Lung (tissue), 12 donors: ENCODE data around the gene INSRR. TPM values are rescaled to one million over a fixed set of nuclear protein-coding genes. Genes with fewer than 3 reads are reported as not detected.

Experiments
- ATAC-seq: fragments of 200-7000 bp; cut with Tn5 transposase; one replicate; pipeline ENCODE4 v1.9.1; 2020; ENCODE audit warnings: moderate number of reproducible peaks; ENCODE audit not compliant: insufficient read depth, low FRiP score
- DNase-seq, 3 donors: peaks; one replicate each; pipeline ENCODE4 v3.0.0-alpha.2; 2013 to 2017
- H3K27ac ChIP-seq, 2 donors: one replicate each; pipeline ENCODE4 v1.5.1; 2013; ENCODE audit warnings: mild to moderate bottlenecking in 2 of 2, moderate library complexity in 2 of 2, control low read depth in 1 of 2, inconsistent platforms in 1 of 2, low read depth in 1 of 2, low read length in 1 of 2
- H3K27me3 ChIP-seq, 3 donors: one replicate each; pipeline ENCODE4 v1.5.1; 2013; ENCODE audit warnings: low read length in 2 of 3; ENCODE audit not compliant: control insufficient read depth in 3 of 3, insufficient read depth in 3 of 3
- H3K36me3 ChIP-seq, 4 donors: one replicate each; pipeline ENCODE4 v1.5.1; 2013; ENCODE audit warnings: low read length in 4 of 4, mild to moderate bottlenecking in 1 of 4, moderate library complexity in 1 of 4; ENCODE audit not compliant: control insufficient read depth in 4 of 4, insufficient read depth in 4 of 4
- H3K4me1 ChIP-seq, 5 donors: one replicate each; pipeline ENCODE4 v1.5.1; 2013; ENCODE audit warnings: low read length in 5 of 5, mild to moderate bottlenecking in 2 of 5, moderate library complexity in 1 of 5; ENCODE audit not compliant: control insufficient read depth in 5 of 5, insufficient read depth in 5 of 5
- H3K4me3 ChIP-seq: one replicate; pipeline ENCODE4 v1.5.1; 2013; ENCODE audit warnings: mild to moderate bottlenecking, control low read depth, moderate library complexity
- H3K9ac ChIP-seq, 2 donors: one replicate each; pipeline ENCODE4 v1.5.1; 2013; ENCODE audit warnings: low read length in 2 of 2, control low read depth in 1 of 2; ENCODE audit not compliant: insufficient read depth in 1 of 2
- H3K9me3 ChIP-seq, 4 donors: one replicate each; pipeline ENCODE4 v1.5.1; 2013; ENCODE audit warnings: low read length in 3 of 4, mild to moderate bottlenecking in 1 of 4, moderate library complexity in 1 of 4; ENCODE audit not compliant: control insufficient read depth in 4 of 4, insufficient read depth in 3 of 4
- CTCF ChIP-seq: IDR thresholded peaks from 2 replicates; pipeline ENCODE4 v1.5.1; 2012; ENCODE audit warnings: mild to moderate bottlenecking; ENCODE audit errors: control extremely low read depth, extremely low read depth
- WGBS, 2 donors: extraction: QIAGEN DNeasy Blood & Tissue Kit; methylation state at CpG; one replicate each; pipeline ENCODE4 v1.1.7; 2013; 5-methylcytosine and 5-hydroxymethylcytosine counted together
- polyA plus RNA-seq, 2 donors: library from polyadenylated mRNA; stranded (reverse); fragments of 200-250 nt; gene quantifications; one replicate each; pipeline ENCODE4 v1.2.1, GENCODE V29; 2013
- total RNA-seq, 2 donors: library from RNA; depleted of rRNA in 1 of 2; stranded (reverse); fragments of >200 nt in 1 of 2; gene quantifications; one replicate each; pipeline ENCODE4 v1.2.1, GENCODE V29; 2014 to 2021
- donor health status: control.
- donor health status: control.
- donor health status: Bipolar disorder and iron deficiency.
- donor health status: healthy.
- donor health status: DM: yes; HTN: yes; CAD: no.

The INSRR gene
- total and polyA plus RNA-seq, 4 donors, result not detected

DNA sequence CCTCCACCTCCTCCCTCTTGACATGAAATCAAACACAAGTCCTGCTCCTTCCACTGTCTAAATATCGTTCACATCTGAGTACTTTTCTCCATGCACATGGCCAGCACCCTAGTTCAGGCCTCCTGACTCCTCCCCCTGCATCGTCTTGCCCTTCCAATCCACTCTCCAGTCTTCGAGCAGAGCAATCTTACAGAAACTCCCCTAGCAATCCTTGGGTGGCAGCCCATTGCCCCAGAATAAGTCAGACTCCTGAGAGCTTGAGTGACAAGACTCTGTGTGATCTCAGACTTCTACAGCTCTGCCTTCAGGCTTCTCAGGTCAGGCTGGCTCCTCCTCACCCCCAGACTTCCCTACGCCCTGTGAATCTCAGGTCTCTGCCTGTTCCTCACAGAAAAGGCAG is 47.7 kb downstream of the INSRR start:
- Histone ChIP-seq H3K9me3 (peaks cover 0 to 2% (median 0%) of the 10 kb centered on the region in 4 donors), H3K9ac (no peak overlapping the region), H3K27ac (no peak overlapping the region), H3K4me3 (no peak overlapping the region), H3K27me3 (no peaks in the 10 kb centered on the region), H3K36me3 (no peaks in the 10 kb centered on the region), H3K4me1 (peaks cover 0 to 28% (median 10%) of the 10 kb centered on the region in 5 donors)
- TF ChIP-seq CTCF, result no peak
- 73 to 74% methylated on average over 4 of the region's 4 CpGs for WGBS, 2 donors
- DNase-seq, result no peak
- no peak for ATAC-seq

- WGBS, 2 donors, result 88 to 94% methylated on average over 7 of the region's 7 CpGs
Measured at GRCh38 chr1:156809711-156810366, 49.1 kb downstream of the INSRR start.

GRCh38 chr1:156809281-156809680 is 49.6 kb downstream of the INSRR start:
- ATAC-seq (no peak), DNase-seq (no peak)
- no peak overlapping the region for H3K9ac ChIP-seq
- no peak for TF ChIP-seq CTCF
- H3K27me3 ChIP-seq, result no peaks in the 10 kb centered on the region
- 94 to 95% methylated on average over 10 of the region's 10 CpGs for WGBS, 2 donors
- H3K36me3 ChIP-seq, result no peaks in the 10 kb centered on the region
- peaks cover 0 to 26% (median 8%) of the 10 kb centered on the region in 5 donors for H3K4me1 ChIP-seq
- no peak overlapping the region for H3K4me3 ChIP-seq
- no peak overlapping the region for H3K27ac ChIP-seq
- no peaks in the 10 kb centered on the region for H3K9me3 ChIP-seq

More at GRCh38 chr1:156809711-156810366, 49.1 kb downstream of the INSRR start:
- no peak for TF ChIP-seq CTCF
- no peaks in the 10 kb centered on the region for H3K27me3 ChIP-seq
- H3K9me3 ChIP-seq, result peaks cover 0 to under 1% (median 0%) of the 10 kb centered on the region in 4 donors
- no peak for ATAC-seq
- H3K36me3 ChIP-seq, result no peaks in the 10 kb centered on the region
- H3K4me3 ChIP-seq, result no peak overlapping the region
- no peak overlapping the region for H3K27ac ChIP-seq
- peaks cover 0 to 29% (median 8%) of the 10 kb centered on the region in 5 donors for H3K4me1 ChIP-seq
- DNase-seq, result no peak
- H3K9ac ChIP-seq, result no peak overlapping the region
